HG02973 (cell line): ENCODE data around the gene UGT1A9.

Source experiments
- ATAC-seq: cut with Tn5 transposase; IDR thresholded peaks from one replicate; pipeline ENCODE4 v1.9.1; 2021; ENCODE audit warnings: moderate library complexity; ENCODE audit not compliant: unreplicated experiment

UGT1A9 gene

DNA sequence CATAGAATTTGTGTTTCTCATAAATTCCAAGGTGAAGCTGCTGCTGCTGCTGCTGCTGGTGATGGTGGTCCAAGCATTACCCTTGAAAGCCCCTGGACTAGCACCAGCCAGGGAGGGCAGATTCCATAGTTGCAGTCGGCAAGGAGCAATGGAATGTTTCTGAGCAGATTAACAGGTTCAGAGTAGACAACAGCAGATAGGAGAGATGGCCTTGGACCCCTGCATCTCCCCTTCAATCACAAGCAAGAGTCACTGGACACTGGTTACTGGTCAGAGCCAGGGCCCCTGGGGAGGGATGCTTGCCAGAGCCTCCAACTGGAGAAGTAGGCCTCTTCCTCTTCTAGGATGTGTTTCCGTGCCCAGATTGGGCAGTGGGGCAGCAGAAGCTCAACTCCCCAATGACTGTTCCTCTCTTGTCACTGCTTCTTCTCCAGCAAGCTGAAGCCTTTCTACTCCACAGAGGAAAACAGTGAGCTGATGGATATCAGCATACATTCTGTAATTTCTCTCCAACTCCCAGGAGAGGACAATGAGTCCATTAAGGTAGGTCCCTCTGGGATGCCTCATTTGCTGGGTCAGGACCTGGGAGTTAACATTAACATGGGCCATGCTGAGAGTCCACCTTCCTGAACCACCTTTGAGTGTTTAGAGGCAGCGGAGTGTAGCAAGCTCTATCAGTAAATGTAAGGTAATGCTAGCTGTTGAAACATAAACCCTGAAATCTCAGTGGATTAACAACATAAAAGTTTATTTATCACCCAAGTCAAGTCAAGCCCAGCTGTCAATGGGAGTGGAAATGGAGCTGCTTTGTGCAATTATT lies 141.7 kb downstream of the UGT1A9 start:
- ATAC-seq, result no peak

DNA sequence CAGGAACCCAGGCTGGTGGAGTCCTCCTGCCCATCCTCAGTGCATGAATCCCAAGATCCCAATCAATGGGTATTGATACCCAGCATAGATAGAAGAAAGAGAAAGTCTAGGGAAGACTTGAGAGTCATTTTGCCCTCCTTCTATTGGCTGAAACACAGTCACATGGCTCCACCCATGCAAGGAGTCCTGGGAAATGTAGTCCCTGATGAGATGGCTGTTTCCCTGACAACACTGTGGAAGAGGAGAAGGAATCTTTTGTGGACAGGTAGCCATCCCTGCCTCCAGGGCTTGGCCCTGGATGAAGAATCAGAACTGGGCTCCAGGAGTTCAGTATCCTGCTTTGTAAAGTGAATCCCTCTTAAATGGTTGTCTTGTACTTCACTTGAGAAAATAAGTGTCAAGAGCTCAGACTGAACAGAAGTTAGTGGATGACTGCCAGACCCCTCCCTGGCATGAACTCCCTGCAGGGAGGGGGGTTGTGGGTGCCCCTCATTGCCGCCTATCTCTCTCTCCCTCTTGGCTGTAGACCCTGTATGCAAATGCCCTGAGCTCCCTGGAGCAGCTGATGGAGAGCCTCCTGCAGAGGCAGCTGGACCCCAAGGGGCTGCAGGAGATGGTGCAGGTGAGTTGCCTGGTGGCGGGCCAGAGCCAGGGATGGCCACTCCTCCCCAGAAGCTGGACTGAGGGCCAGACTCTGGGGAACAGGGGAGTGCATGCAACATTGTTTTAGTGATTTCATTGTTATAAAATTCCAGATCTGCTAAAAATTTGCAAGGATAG lies 142.5 kb downstream of the UGT1A9 start:
- ATAC-seq, result no peak

DNA sequence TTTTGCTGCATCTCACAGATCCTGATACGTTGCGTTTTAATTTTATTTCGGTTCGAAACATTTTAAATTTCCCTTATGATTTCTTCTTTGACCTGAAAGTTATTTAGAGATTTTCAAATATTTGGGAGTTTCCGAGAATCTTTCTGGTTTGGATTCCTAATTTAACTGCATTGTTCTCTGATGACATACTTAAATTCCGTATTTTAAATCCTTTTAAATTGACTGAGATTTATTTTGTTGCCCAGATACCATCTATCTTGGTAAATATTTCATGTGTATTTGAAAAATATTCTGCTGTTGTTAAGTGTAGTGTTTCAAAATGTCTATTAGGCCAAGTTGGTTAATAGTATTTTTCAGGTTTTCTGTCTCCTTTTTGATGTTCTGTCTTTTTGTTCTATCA lies 144.2 kb downstream of the UGT1A9 start:
- no peak for ATAC-seq

DNA sequence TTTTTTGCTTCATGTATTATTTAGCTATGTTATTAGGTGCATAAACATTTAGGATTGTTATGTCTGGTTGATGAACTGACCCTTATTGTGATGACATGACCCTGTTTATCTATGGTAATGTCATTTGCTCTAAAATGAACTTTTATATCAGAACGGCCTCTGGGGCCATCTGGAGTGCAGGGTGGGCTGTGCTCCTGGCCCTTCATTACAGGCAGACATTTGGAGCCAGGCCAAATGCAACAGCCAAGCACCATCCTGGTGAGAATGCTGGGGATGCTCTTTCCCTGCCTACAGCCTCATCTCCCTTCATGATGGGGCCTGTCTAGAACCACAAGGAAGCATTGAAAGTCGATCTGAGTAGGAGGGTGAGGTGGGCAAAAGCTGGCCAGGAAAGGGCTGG lies 144.6 kb downstream of the UGT1A9 start:
- ATAC-seq, result no peak

DNA sequence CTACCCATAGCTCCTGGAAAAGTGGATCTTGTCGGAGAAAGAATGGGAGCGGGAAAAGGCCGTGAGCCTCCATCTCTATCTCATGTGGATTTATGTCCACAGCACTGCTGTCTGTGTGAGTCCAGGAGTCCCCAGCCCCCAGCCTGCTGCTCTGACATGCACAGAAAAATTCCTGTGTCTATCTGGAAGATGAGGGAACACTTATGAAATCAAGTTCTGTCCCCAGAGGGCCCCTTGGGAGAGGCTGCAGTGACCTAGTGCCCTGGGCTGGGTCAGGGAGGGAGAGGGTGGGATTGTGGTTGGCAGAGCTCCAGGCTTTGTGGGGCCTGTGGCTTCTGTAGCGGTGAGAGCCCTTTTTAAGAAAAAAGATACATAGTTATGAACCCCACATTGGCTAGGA lies 145.1 kb downstream of the UGT1A9 start:
- no peak for ATAC-seq

DNA sequence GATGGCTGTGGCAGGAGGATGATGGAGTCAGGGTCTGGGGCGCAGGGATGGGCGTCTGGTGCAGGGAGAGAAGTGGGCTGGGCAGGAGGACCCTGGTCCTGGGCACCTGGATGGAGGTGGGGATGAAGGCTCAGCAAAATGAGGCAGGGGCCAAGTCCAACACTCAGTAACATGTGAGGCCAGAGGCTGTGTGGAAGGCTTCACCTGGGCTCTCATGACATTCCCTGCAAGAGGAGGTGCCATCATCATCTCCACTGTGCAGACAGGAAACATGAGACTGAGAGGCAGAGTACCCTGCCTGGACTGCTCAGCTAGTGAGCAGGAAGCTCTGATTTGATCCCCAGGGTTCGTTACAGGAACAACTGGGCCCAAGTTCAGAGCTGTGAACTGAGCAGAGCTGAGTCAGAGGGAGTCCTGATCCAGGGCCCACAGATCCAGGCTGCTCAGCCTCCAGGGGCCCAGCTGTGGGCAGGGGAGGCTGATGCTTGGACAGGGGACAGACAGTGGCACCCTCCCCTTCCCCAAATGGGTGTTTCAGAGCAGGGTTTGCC lies 145.7 kb downstream of the UGT1A9 start:
- ATAC-seq, result no peak

DNA sequence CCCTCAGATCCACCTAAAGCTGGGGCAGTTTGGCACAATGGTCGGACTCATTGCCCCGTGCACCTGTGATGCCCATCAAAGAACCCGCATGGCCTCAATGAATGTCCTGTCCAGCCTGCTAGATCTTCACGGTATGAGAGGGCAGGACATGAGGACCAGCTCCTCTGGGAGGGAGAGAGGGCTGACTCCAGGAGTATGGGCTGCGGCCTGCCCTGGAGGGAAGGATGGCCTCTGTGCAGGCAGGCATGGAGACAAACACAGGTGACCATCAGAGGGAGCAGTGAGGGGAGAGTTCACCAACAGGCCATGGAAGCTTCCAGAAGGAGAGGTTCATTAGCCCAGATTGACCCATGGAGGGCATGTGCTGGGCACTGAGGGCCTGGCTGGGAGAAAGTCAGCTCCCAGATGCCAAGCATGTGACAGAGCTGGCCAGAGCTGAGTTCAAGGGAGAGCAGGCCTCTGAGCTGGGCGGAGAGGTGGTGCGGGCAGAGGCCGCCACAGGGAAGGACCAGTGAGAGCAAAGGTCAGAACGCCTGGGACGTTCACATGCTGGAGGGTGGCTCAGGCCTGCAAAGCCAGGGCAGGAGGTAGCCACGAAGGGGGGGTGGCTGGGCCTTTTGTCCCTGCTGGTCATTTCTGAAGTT lies 146.4 kb downstream of the UGT1A9 start:
- ATAC-seq, result no peak

DNA sequence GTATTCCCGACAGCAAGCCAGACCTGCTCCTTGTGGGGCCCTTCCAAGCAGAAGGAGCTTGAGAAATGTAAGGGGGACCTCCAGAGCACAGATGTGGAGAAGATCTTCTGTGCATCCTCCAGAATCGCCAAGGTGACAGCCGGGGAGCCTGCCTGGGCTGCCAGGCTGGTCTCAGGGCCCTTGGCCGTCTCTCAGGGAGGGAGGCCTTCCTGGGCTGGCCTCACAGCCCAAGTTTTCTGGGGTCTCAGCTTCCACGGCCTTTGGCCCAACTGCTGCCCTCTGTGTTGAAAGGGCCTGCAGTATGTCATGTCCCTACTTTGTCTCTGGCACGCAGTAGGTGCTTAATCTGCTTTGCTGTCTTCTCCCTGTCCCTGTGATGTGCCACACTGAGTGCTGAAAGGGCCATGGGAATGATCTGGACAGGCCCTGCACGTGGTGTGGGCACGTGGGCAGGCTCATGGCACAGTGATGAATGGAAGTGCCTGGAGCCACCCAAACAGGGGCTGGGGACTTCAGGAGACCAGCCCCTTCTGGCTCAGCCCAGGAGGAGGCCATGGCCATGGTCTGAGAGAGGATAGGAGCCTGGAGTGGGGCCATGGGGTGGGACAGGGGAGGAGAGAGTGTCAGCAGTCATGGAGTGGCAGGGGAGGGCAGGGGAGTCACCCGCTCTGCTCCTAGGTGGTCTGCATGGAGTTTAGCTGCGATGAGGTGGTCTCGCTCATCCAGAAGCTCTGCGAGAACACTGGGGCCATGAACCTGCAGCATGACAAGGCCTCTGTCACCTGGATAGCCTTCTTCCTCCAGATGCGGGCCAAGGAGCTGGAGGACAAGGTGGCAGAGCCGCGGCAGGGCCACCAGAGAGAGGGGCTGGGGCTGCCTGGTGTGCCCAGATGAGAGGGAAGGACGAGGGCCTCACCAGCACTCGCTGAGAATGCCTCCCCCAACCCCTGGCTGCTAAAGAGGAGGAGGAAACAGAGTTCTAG lies 147.2 kb downstream of the UGT1A9 start:
- ATAC-seq, result no peak

DNA sequence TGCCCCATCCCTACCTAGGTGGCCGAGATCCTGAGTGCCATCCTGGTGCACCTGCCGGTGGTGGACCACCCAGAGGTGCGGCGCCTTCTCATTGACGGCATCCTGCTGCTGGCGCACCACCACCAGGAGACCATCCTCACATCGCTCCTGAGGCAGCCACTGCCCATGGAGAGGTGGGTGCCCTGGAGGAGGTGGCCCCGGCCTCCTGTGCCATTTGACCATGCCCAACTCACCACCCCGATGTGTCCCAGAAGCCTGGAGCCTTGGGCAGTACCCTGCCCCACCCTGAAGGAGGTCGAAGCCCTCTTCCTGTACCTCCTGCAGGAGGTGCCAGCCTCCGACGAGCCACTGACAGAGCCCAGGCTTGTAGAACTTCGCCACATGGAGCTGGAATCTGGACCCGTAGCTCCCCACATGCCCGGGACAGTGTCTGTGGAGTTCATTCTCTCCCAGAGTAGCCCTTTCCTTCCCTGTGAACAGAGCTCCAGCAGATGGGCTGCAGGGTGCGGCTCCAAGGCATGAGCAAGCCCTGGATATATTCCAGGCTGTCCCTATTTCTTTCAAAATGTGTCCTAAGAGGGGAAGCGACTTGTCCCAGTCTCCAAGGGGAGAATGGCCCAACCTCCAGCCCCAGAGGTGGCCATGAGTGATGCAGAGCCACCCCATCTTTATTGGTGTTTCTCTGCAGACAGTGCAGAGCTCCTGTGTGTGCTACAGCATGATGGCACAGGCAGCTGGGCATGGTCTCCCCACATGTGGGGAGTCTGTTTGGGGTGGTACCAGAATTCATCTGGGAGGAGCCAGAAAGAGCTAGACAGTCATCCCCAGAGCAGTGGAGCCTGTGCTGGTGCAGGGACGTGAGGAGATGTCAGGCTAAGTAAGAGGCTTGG lies 148.4 kb downstream of the UGT1A9 start:
- no peak for ATAC-seq

DNA sequence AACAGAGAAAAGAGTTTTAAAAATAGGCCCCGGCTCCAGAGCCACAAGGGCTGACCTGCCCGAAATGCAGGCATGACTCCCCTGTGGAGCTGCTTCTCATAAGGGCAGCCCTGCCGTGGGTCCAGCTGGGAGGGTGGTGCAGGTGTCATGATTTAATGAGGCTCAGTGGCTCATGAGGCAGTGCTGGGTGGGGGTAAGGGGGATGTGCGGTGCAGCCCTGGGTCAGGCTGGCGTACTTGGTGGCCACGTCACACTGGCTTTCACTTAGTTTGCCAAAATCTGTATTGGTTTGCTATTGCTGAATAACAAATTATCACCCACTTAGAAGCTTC lies 149.0 kb downstream of the UGT1A9 start:
- no peak for ATAC-seq

DNA sequence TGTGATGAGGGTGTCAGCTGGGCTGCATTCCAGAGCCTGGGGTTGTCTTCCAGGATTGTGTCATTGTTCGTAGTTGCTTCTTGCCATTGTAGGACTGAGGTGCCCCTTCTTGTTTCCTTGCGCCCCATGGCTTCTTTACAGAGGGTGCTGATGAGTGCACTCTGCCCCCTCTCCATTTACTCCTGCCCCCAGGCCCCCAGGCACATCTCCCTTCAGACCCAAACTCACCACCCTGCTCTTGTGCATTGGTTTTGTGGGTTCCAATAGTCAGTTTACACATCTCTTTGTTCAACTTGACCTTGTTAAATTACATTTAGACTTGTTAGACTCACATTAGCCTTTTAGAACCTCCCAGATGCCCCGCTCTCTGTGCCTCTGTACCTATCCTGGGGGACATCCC lies 149.5 kb downstream of the UGT1A9 start:
- ATAC-seq, result no peak

DNA sequence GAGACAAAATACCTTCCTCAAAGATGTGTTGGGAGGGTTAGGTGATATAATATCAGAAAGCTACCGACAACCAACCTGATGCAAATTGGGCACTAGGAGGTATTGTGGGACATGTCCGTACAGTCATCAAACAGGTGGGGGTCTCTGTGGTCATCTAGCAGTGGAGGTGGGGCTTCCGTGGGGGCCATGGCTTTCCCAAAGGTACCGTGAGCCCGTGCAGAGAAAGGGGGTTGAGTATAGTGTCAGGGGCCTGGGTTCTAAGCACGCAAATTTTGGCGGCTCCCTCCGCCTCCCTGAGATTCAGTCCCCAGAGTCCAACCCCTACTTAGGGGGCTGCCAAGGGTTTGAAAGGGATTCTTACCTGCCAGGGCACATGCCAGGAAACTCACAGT lies 150.0 kb downstream of the UGT1A9 start:
- ATAC-seq, result no peak

DNA sequence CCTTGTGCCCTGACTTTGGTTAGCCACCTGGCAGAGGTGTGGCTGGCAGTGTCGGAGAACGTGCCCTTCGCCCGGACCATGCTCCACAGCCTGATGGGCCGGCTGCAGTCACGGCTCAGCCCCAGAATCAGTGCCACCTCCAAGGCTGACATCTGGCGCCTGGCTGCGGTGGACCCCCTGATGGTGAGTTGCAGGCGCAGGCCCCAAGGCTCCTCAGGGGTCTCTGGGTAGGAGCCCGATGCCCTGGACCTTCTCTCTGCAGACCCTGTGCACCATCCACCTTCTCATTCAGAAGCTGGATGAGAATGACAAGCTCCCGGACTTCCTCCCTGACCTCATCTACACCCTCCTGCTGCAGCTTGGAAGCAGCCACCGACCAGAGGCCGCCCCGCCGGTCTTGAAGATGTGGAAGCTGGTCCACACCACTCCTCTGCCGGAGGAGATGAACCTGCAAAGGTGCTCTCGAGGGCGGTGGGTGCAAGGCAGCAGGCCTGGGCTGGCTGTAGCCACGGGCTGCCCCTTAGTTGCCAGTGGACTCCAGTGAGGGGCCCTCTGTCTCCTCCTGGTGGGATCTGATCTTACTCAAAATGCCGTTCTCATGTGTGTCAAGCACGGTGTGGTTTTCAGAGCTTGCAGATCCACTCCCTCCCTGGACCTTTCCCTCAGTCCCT lies 150.5 kb downstream of the UGT1A9 start:
- no peak for ATAC-seq
